BE2C (cell line): ENCODE results near the gene WDR45B. TPM values are rescaled to one million over a fixed set of nuclear protein-coding genes. Genes with fewer than 3 reads are reported as not detected.
A peak's percentile ranks its signal among the peaks of the same experiment; 100 is the strongest.

Source experiments
- DNase-seq: peaks from one replicate; pipeline ENCODE4 v3.0.0-alpha.2; 2020
- H3K27me3 ChIP-seq: fragments of 250-450 bp; sonication (Bioruptor Pico); 2 replicates; pipeline ENCODE4 v1.5.1; 2020; ENCODE audit warnings: mild to moderate bottlenecking
- H3K36me3 ChIP-seq: fragments of 250-450 bp; sonication (Bioruptor Pico); 2 replicates; pipeline ENCODE4 v1.5.1; 2020; ENCODE audit warnings: mild to moderate bottlenecking
- H3K4me1 ChIP-seq: fragments of 250-450 bp; sonication (Bioruptor Pico); 2 replicates; pipeline ENCODE4 v1.5.1; 2020
- H3K4me3 ChIP-seq: 2 replicates; pipeline ENCODE4 v1.5.1; 2011; ENCODE audit warnings: low read depth, low read length
- H3K9me3 ChIP-seq: fragments of 250-450 bp; sonication (Bioruptor Pico); 2 replicates; pipeline ENCODE4 v1.5.1; 2020
- CTCF ChIP-seq: IDR thresholded peaks from 2 replicates; pipeline ENCODE4 v1.5.1; 2012; ENCODE audit warnings: mild to moderate bottlenecking, low read depth, low read length
- polyA plus RNA-seq: library from polyadenylated mRNA; unstranded; fragments of >200 nt; gene quantifications from one replicate; pipeline ENCODE4 v1.2.1, GENCODE V29; 2012; ENCODE audit warnings: low read depth, missing spikeins; ENCODE audit not compliant: insufficient read length, insufficient read depth

The WDR45B gene
- 200 TPM for polyA plus RNA-seq

DNA sequence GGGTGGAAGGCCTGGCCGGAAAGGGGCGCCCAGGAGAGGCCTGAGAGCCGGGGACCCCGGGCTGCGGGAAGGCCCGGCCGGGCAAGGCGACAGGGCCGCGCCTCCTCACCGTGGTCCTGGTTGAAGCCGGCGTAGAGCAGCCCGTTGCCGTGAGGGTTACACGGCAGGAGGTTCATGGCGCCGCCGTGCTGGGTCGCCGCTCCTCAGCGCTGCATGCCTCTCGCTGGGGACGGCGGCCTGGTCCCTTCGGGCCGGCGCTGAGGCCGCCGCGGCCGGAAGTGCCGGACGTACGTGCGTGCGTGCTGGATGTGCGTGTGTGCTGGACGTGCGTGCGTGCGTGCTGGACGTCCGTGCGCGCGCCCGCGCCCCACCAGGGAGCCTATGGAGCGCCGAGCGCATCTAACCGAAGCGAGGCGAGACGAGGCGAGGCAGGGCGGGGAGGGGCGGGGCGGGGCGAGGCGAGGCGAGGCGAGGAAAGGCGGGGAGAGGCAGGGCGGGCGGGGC is at the start of gene WDR45B:
Gene WDR45B, minus strand, starts transcription at position 280 of the 504 bp plus-strand sequence. Its CDS starts 104 bp downstream, at position 176.
- Histone ChIP-seq H3K27me3 (no peaks in the 10 kb centered on the region), H3K4me3 (peak within 1 kb of the TSS; percentile 97), H3K36me3 (peaks cover 17% of the 10 kb centered on the region), H3K4me1 (peaks cover 4% of the 10 kb centered on the region; the same call in 1 of the 2 replicates), H3K9me3 (no peaks in the 10 kb centered on the region)
- DNase-seq: peak; percentile 98
- TF ChIP-seq CTCF: no peak

DNA sequence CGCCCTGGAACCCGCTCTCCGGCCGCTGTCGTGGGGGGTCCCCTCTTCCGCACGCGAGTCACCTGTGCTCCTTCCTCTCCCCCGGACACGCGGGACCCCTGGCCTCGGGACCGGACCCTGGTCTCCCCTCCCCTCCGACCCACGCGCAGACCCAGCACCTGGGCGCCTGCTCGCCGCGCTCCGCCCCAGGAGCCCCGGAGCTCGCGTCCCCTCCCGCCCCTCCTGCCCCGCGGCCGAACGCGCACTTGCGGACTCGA is 49.5 kb upstream of the WDR45B start:
- no peak for DNase-seq
- Histone ChIP-seq H3K9me3 (no peaks in the 10 kb centered on the region), H3K36me3 (no peaks in the 10 kb centered on the region), H3K4me3 (peak overlapping the region; percentile 55), H3K4me1 (no peaks in the 10 kb centered on the region), H3K27me3 (peaks cover 6% of the 10 kb centered on the region; the same call in 1 of the 2 replicates)
- TF ChIP-seq CTCF: no peak

GRCh38 chr17:82696916-82697807 is 48.9 kb upstream of the WDR45B start:
- no peak for TF ChIP-seq CTCF
- H3K27me3 ChIP-seq: peaks cover 6% of the 10 kb centered on the region; the same call in 1 of the 2 replicates
- H3K4me3 ChIP-seq: peak overlapping the region; percentile 55
- no peaks in the 10 kb centered on the region for H3K36me3 ChIP-seq
- no peaks in the 10 kb centered on the region for H3K4me1 ChIP-seq
- H3K9me3 ChIP-seq: no peaks in the 10 kb centered on the region
- no peak for DNase-seq

DNA sequence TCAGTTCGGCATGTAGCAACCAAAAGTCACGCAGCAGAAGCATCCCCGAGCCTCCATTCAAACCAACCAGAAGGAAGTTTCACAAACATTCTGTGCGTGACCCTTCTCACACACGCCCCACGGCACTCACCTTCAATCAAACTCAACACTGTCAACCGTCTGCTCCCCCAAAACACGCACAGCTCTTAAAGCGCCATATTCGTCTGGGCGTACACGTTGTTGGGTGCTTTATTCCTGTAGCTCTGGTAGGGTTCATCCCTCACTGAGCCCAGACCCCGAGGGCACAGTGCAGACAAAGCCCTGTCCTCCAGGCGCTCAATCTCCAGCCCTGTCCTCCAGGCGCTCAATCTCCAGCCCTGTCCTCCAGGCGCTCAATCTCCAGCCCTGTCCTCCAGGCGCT is 48.0 kb upstream of the WDR45B start:
- Histone ChIP-seq H3K36me3 (no peaks in the 10 kb centered on the region), H3K4me1 (no peaks in the 10 kb centered on the region), H3K27me3 (peaks cover 6% of the 10 kb centered on the region; the same call in 1 of the 2 replicates), H3K9me3 (no peaks in the 10 kb centered on the region), H3K4me3 (no peak overlapping the region)
- no peak for TF ChIP-seq CTCF
- no peak for DNase-seq

DNA sequence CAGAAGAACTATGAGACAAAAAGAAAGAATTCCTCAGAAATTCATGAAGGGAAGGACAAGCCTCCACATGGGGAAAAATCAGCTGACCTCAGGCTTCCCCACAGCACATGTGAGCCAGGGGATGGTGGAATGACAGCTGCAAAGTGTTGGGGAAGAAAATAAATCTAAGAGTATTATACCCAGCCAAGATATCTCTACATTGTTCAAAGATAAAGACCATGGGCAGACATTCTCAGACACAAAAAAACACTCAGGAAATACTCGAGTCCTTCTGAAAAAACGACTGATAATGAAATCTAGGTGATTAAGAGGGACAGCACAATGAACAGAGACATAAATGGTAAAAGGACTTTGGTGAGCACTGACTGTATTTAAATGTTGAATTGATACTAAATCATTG is 46.4 kb upstream of the WDR45B start:
- H3K36me3 ChIP-seq: no peaks in the 10 kb centered on the region
- no peaks in the 10 kb centered on the region for H3K9me3 ChIP-seq
- no peak for TF ChIP-seq CTCF
- peaks cover 6% of the 10 kb centered on the region; the same call in 1 of the 2 replicates for H3K27me3 ChIP-seq
- H3K4me3 ChIP-seq: no peak overlapping the region
- DNase-seq: no peak
- no peaks in the 10 kb centered on the region; the same call in 1 of the 2 replicates for H3K4me1 ChIP-seq
